K562 (cell line): ENCODE results near the gene GRK4. TPM values are rescaled to one million over a fixed set of nuclear protein-coding genes. Genes with fewer than 3 reads are reported as not detected.

ENCODE experiments used
- ATAC-seq: fragments of 200-7000 bp; cut with Tn5 transposase; 3 replicates; pipeline ENCODE4 v1.9.1; 2020; ENCODE audit warnings: moderate library complexity
- BruUV-seq: library from RNA; stranded (reverse); fragments of 400-500 nt; replicated peaks from 2 replicates; lab custom pipeline; 2021; lab: Mats Ljungman, UMichigan
- CTCF ChIA-PET: fragments of 300-600 bp; formaldehyde crosslinking; extraction: SDS; loops from one replicate; lab custom pipeline; 2021; ENCODE audit warnings: low intra/inter-chr PET ratio; lab: Yijun Ruan, JAX
- POLR2A ChIA-PET: fragments of 300-600, 350-650 bp; sonication (Branson Sonifier 250); formaldehyde crosslinking; extraction: SDS; loops from one replicate; lab custom pipeline; 2021; ENCODE audit warnings: antibody characterized with exemption, inconsistent platforms; lab: Yijun Ruan, JAX
- DNase-seq, 4 experiments: peaks; one replicate each; pipeline versions ENCODE4 v3.0.0 to v3.0.0-alpha.2; 2011 to 2018; ENCODE audit warnings: low spot score in 3 of 4, mixed read lengths in 3 of 4; ENCODE audit errors: extremely low read depth in 1 of 4
- FAIRE-seq: peaks from 2 replicates; lab custom pipeline; 2011; peaks lifted over from hg19 to GRCh38; lab: Jason Lieb, UNC
- H2AFZ ChIP-seq: 2 replicates; pipeline ENCODE4 v1.6.0; 2011; ENCODE audit warnings: low read depth, low read length, control low read depth, inconsistent platforms
- H3K27ac ChIP-seq: fragments of 200-600 bp; 3 replicates; pipeline ENCODE4 v1.8.0; 2011; ENCODE audit warnings: low read depth, mild to moderate bottlenecking, control low read depth, inconsistent platforms, low read length, moderate library complexity, mixed read lengths; ENCODE audit errors: extremely low read depth
- H3K27me3 ChIP-seq, 2 experiments: fragments of 300-600 bp in 1 of 2; 2 replicates in 1 of 2; 3 replicates in 1 of 2; pipeline versions ENCODE4 v1.6.0 to v1.8.0; 2011; ENCODE audit warnings: inconsistent platforms in 2 of 2, low read length in 2 of 2, mild to moderate bottlenecking in 1 of 2, mixed read lengths in 1 of 2, moderate library complexity in 1 of 2; ENCODE audit not compliant: control insufficient read depth in 2 of 2, insufficient read depth in 2 of 2
- H3K36me3 ChIP-seq: fragments of 300-600 bp; 3 replicates; pipeline ENCODE4 v1.8.0; 2011; ENCODE audit warnings: mild to moderate bottlenecking, low read length, inconsistent platforms; ENCODE audit not compliant: control insufficient read depth, insufficient read depth
- H3K4me1 ChIP-seq, 2 experiments: fragments of 200-600 bp in 1 of 2; replicated peaks in 1 of 2; 2 replicates in 1 of 2; 3 replicates in 1 of 2; pipeline versions ENCODE4 v1.5.1 to v1.8.0; 2011; ENCODE audit warnings: inconsistent platforms in 2 of 2, low read length in 2 of 2, mild to moderate bottlenecking in 1 of 2, mixed read lengths in 1 of 2, moderate library complexity in 1 of 2; ENCODE audit not compliant: control insufficient read depth in 2 of 2, insufficient read depth in 2 of 2
- H3K4me2 ChIP-seq: 2 replicates; pipeline ENCODE4 v1.6.1; 2011; ENCODE audit warnings: low read length, control low read depth, inconsistent platforms, mixed read lengths; ENCODE audit not compliant: insufficient read depth
- H3K4me3 ChIP-seq: fragments of 200-600 bp; sonication (generic), shearing (Covaris generic); 2 replicates; pipeline ENCODE4 v1.5.1; 2016; ENCODE audit warnings: control low read depth, inconsistent platforms
- H3K79me2 ChIP-seq: fragments of 200-600 bp; 3 replicates; pipeline ENCODE4 v1.8.0; 2011; ENCODE audit warnings: low read length, inconsistent platforms; ENCODE audit not compliant: control insufficient read depth, insufficient read depth
- H3K9ac ChIP-seq, 2 experiments: 2 replicates each; pipeline versions ENCODE4 v1.6.0 to v1.6.1; 2011; ENCODE audit warnings: low read depth in 2 of 2, low read length in 2 of 2, control low read depth in 1 of 2, inconsistent platforms in 1 of 2, mild to moderate bottlenecking in 1 of 2, mixed read lengths in 1 of 2; ENCODE audit not compliant: insufficient read depth in 1 of 2
- H3K9me1 ChIP-seq: one replicate; pipeline ENCODE4 v1.6.0; 2011; ENCODE audit warnings: inconsistent platforms, mild to moderate bottlenecking, low read length, moderate library complexity; ENCODE audit not compliant: control insufficient read depth, insufficient read depth
- H3K9me3 ChIP-seq: replicated peaks from 2 replicates; pipeline ENCODE4 v1.5.1; 2011; ENCODE audit warnings: low read depth, low read length, inconsistent platforms; ENCODE audit not compliant: control insufficient read depth, insufficient read depth
- H4K20me1 ChIP-seq: replicated peaks from 2 replicates; pipeline ENCODE4 v1.6.1; 2011; ENCODE audit warnings: low read length, inconsistent platforms, mixed read lengths; ENCODE audit not compliant: control insufficient read depth, insufficient read depth
- CREB5 ChIP-seq: fragments of 250-450 bp; sonication (Bioruptor Pico); IDR thresholded peaks from 2 replicates; pipeline ENCODE4 v1.5.0; 2020; ENCODE audit warnings: mild to moderate bottlenecking
- CREM ChIP-seq: IDR thresholded peaks from 2 replicates; pipeline ENCODE4 v1.6.1; 2014; ENCODE audit warnings: antibody characterized with exemption, low read depth
- ETV6 ChIP-seq, 3 experiments: fragments of 150-350 bp in 1 of 3; sonication (generic) in 1 of 3; formaldehyde crosslinking in 1 of 3; IDR thresholded peaks; 2 replicates each; pipeline versions ENCODE4 v1.6.1 to v1.8.0; 2014 to 2022; ENCODE audit warnings: borderline replicate concordance in 2 of 3, low read depth in 2 of 3, antibody characterized with exemption in 1 of 3, low read length in 1 of 3, mild to moderate bottlenecking in 1 of 3, missing genetic modification reagents in 1 of 3
- GTF2B ChIP-seq: IDR thresholded peaks from 2 replicates; pipeline ENCODE4 v1.6.1; 2011; ENCODE audit not compliant: insufficient read length; ENCODE audit errors: extremely low read depth
- HINFP ChIP-seq: fragments of 450-650 bp; conservative IDR thresholded peaks from 2 replicates; pipeline ENCODE4 v1.6.1; 2016; ENCODE audit warnings: missing genetic modification characterization, low read depth, mild to moderate bottlenecking, control low read depth, missing compliant biosample characterization
- NEUROD1 ChIP-seq: fragments of 150-350 bp; IDR thresholded peaks from 2 replicates; pipeline ENCODE4 v1.6.1; 2014; ENCODE audit warnings: borderline replicate concordance, low read length, low read depth; ENCODE audit not compliant: partially characterized antibody
- NR3C1 ChIP-seq: sonication (generic); formaldehyde crosslinking; IDR thresholded peaks from 2 replicates; pipeline ENCODE4 v1.8.1; 2022; ENCODE audit warnings: missing genetic modification reagents
- RFX1 ChIP-seq: fragments of 450-650 bp; IDR thresholded peaks from 2 replicates; pipeline ENCODE4 v1.6.1; 2016; ENCODE audit warnings: mild to moderate bottlenecking, moderate library complexity
- SMAD1 ChIP-seq: fragments of 150-350 bp; IDR thresholded peaks from 2 replicates; pipeline ENCODE4 v1.6.1; 2014; ENCODE audit warnings: low read length, low read depth; ENCODE audit not compliant: partially characterized antibody
- SRSF9 ChIP-seq: fragments of 200-400 bp; formaldehyde crosslinking; IDR thresholded peaks from 2 replicates; pipeline ENCODE4 v1.6.1; 2017; ENCODE audit warnings: low read depth, low read length, borderline replicate concordance
- TGIF2 ChIP-seq: sonication (generic); formaldehyde crosslinking; IDR thresholded peaks from 2 replicates; pipeline ENCODE4 v1.8.1; 2022; ENCODE audit warnings: mild to moderate bottlenecking, missing genetic modification reagents, moderate library complexity
- ZBTB26 ChIP-seq: fragments of 450-650 bp; formaldehyde crosslinking; IDR thresholded peaks from 2 replicates; pipeline ENCODE4 v1.4.0; 2022; ENCODE audit warnings: missing genetic modification characterization
- ZFP91 ChIP-seq: sonication (generic); formaldehyde crosslinking; IDR thresholded peaks from 2 replicates; pipeline ENCODE4 v1.8.0; 2022; ENCODE audit warnings: mild to moderate bottlenecking, missing genetic modification reagents
- ZKSCAN8 ChIP-seq: fragments of 200-800 bp; sonication (Bioruptor generic); IDR thresholded peaks from 2 replicates; pipeline ENCODE4 v1.6.1; 2016; ENCODE audit warnings: missing genetic modification characterization, missing compliant biosample characterization
- WGBS: fragments of 100-300 bp; shearing (Covaris generic); methylation state at CpG from one replicate; pipeline ENCODE4 v1.1.6; 2016; ENCODE audit warnings: low coverage, mixed read lengths; ENCODE audit not compliant: insufficient coverage; ENCODE audit errors: missing lambda C conversion rate; 5-methylcytosine and 5-hydroxymethylcytosine counted together
- in situ Hi-C: fragments of 300-500 bp; cut with MboI; formaldehyde crosslinking; loops from 4 replicates; pipeline ENCODE4 v1.15.0; 2018; ENCODE audit warnings: inconsistent platforms, mixed read lengths
- intact Hi-C: fragments of 100-400 bp; cut with micrococcal nuclease; formaldehyde crosslinking; loops from 2 replicates; pipeline ENCODE4 v1.14.2; 2022
- polyA plus RNA-seq, 8 experiments: library from polyadenylated mRNA; depleted of rRNA in 4 of 8; stranded (reverse) in 5 of 8; unstranded in 3 of 8; fragments of >200 nt; fragmentation: Nextera tagmentation in 2 of 8; fragmentation: Illumina TruSeq in 1 of 8; extraction: Ambion mirVana in 2 of 8; extraction: Trizol in 1 of 8; gene quantifications; 2 replicates each; pipeline versions ENCODE4 v1.2.1 to v1.2.3, GENCODE V29; 2011 to 2014; ENCODE audit warnings: inconsistent platforms in 1 of 8, missing spikeins in 1 of 8
- total RNA-seq, 7 experiments: library from RNA; depleted of rRNA in 6 of 7; stranded (reverse); fragments of >200 nt in 6 of 7; fragmentation: Illumina TruSeq in 2 of 7; extraction: Trizol in 2 of 7; gene quantifications; 2 replicates each; pipeline versions ENCODE4 v1.2.1 to v1.2.3, GENCODE V29; 2011 to 2021; ENCODE audit warnings: low replicate concordance in 1 of 7

Gene GRK4
- total and polyA plus RNA-seq, 9 of the 15 experiments (the other 6 are each of a cell fraction or from before 2014, with no cell fraction given) = 1.1 to 4.8 (median 2.6) TPM

GRCh38 chr4:3017504-3017903, 54.1 kb downstream of the GRK4 start:
- BruUV-seq = no TSS peak
- Histone ChIP-seq H3K36me3 (no peaks in the 10 kb centered on the region), H3K9me3 (no peaks in the 10 kb centered on the region), H2AFZ (no peak overlapping the region), H3K79me2 (no peaks in the 10 kb centered on the region), H3K4me3 (no peak overlapping the region), H3K9me1 (no peaks in the 10 kb centered on the region), H3K9ac (no peak overlapping the region), H3K27me3 (peaks cover 21 to 54% of the 10 kb centered on the region in 2 experiments; a peak in 4 of 5 replicates), H4K20me1 (no peaks in the 10 kb centered on the region), H3K4me1 (peaks cover 0 to 5% of the 10 kb centered on the region in 2 experiments; a peak in 3 of 5 replicates), H3K27ac (no peak overlapping the region), H3K4me2 (no peak overlapping the region)
- ChIA-PET POLR2A (interaction anchor here (0.7 kb wide), 1 partner anchor 10 kb away, joined by 5 read pairs; no protein-coding TSS in a partner anchor), CTCF (no interaction called here)
- 0% methylated on average over 4 of the region's 4 CpGs for WGBS
- in situ Hi-C loops = no loop called here
- DNase-seq (no peak), ATAC-seq (no peak), FAIRE-seq (no peak)
- TF ChIP-seq ZBTB26 (CRISPR knock-in tag) (no peak), RFX1 (no peak), SRSF9 (no peak), NEUROD1 (no peak), TGIF2 (CRISPR knock-in tag) (no peak), NR3C1 (CRISPR knock-in tag) (no peak), ETV6 (IDR thresholded peaks at IDR 0.05; ENCODE audit: borderline replicate concordance in 1 of 2, low read depth in 2 of 2, low read length in 1 of 2) (no peak), ETV6 (CRISPR knock-in tag; IDR thresholded peaks at IDR 0.05; ENCODE audit: borderline replicate concordance) (no peak), ZFP91 (CRISPR knock-in tag) (no peak), CREB5 (CRISPR knock-in tag) (no peak), GTF2B (no peak), SMAD1 (no peak), HINFP (no peak), CREM (no peak), ZKSCAN8 (CRISPR knock-in tag) (no peak)
- intact Hi-C loops = no loop called here
